Posterior cingulate gyrus (tissue), 11 donors: Measurements from ENCODE around the gene ADAMTS17.
A peak's percentile ranks its signal among the peaks of the same experiment; 100 is the strongest.
"Not testable (repeated sequence)": the region's sequence is repeated elsewhere in the genome, so short reads cannot be mapped to it uniquely, and the experiment has no call there.

Experiments
- DNase-seq, 10 donors: peaks; one replicate each; pipeline versions ENCODE4 v3.0.0 to v3.0.0-alpha.2; 2020 to 2021; ENCODE audit warnings: mixed read lengths in 3 of 10
- intact Hi-C: fragments of 100-400 bp; cut with DNase I; formaldehyde crosslinking; loops from one replicate; pipeline ENCODE4 v1.15.1; 2023

ADAMTS17 gene

GRCh38 chr15:100101426-100102089, 240.2 kb downstream of the ADAMTS17 start:
- DNase-seq: peak in 1 of 10 donors; percentile 6
- intact Hi-C loops: no loop called here

GRCh38 chr15:100100926-100101325, 240.8 kb downstream of the ADAMTS17 start:
- intact Hi-C loops: no loop called here
- DNase-seq: peak in 1 of 10 donors; percentile 28

- DNase-seq: peak in 1 of 10 donors; percentile 32
- intact Hi-C loops: no loop called here
Measured at GRCh38 chr15:100099976-100100375, 241.8 kb downstream of the ADAMTS17 start.

GRCh38 chr15:100098705-100099104, 243.1 kb downstream of the ADAMTS17 start:
- DNase-seq: no peak
- intact Hi-C loops: no loop called here

GRCh38 chr15:100097342-100098127, 244.2 kb downstream of the ADAMTS17 start:
- DNase-seq: no peak
- intact Hi-C loops: no loop called here

GRCh38 chr15:100096700-100097099, 245.1 kb downstream of the ADAMTS17 start:
- intact Hi-C loops: no loop called here
- DNase-seq: no peak

GRCh38 chr15:100096248-100096600, 245.6 kb downstream of the ADAMTS17 start:
- no peak for DNase-seq

GRCh38 chr15:100095541-100096247, 246.1 kb downstream of the ADAMTS17 start:
- no peak for DNase-seq
- intact Hi-C loops: no loop called here

More at GRCh38 chr15:100096248-100096600, 245.6 kb downstream of the ADAMTS17 start:
- intact Hi-C loops: no loop called here

GRCh38 chr15:100094127-100094510, 247.7 kb downstream of the ADAMTS17 start:
- intact Hi-C loops: no loop called here
- DNase-seq: peak in 1 of 10 donors; percentile 68

- DNase-seq: peak in 1 of 10 donors; percentile 46
Measured at GRCh38 chr15:100093211-100094126, 248.3 kb downstream of the ADAMTS17 start.

GRCh38 chr15:100092034-100092433, 249.7 kb downstream of the ADAMTS17 start:
- peak in 1 of 10 donors; percentile 34 for DNase-seq
- intact Hi-C loops: no loop called here

More at GRCh38 chr15:100093211-100094126, 248.3 kb downstream of the ADAMTS17 start:
- intact Hi-C loops: no loop called here

GRCh38 chr15:100090411-100090810, 251.4 kb downstream of the ADAMTS17 start:
- DNase-seq: peak in 1 of 10 donors; percentile 24
- intact Hi-C loops: no loop called here

GRCh38 chr15:100084042-100084821, 257.5 kb downstream of the ADAMTS17 start:
- peak in 1 of 10 donors; percentile 31 for DNase-seq
- intact Hi-C loops: not testable (repeated sequence)

GRCh38 chr15:100083572-100083971, 258.2 kb downstream of the ADAMTS17 start:
- intact Hi-C loops: no loop called here
- peak in 1 of 10 donors; percentile 80 for DNase-seq

- DNase-seq: peak in 1 of 10 donors; percentile 52
- intact Hi-C loops: no loop called here
Measured at GRCh38 chr15:100082761-100083402, 258.9 kb downstream of the ADAMTS17 start.

GRCh38 chr15:100081454-100081853, 260.3 kb downstream of the ADAMTS17 start:
- intact Hi-C loops: no loop called here
- DNase-seq: no peak

- intact Hi-C loops: no loop called here
- no peak for DNase-seq
Measured at GRCh38 chr15:100078511-100079220, 263.1 kb downstream of the ADAMTS17 start.

GRCh38 chr15:100075229-100075628, 266.5 kb downstream of the ADAMTS17 start:
- DNase-seq: no peak
- intact Hi-C loops: no loop called here
